C4-2B (cell line): ENCODE results near the gene UBXN11.

Experiments used
- ZFX ChIP-seq: fragments of 450-650 bp; IDR thresholded peaks from 2 replicates; pipeline ENCODE4 v1.6.1; 2017
- TF ChIP-seq, protein P1 (sequence below): fragments of 450-650 bp; conservative IDR thresholded peaks from 2 replicates; pipeline ENCODE4 v1.5.1; 2017; ENCODE audit warnings: mild to moderate bottlenecking

DNA sequence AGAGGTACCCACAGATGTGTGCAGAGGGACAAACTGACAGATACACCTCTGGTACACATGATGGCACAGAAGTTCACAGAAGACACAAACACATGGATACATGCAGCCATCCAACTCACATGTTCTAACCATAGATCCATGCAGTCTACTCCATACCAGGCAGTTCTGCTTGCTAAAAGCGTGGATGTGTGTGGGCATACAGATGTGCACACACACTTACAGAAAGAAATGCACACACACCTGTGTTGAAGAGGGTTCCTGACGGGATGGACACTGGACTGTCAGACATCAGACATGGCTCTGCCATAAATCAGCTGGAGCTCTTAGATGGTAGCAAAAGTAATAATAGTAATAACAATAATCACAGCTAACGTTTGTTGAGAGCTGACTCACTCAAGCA is 18.1 kb upstream of the UBXN11 start:
- TF ChIP-seq, protein P1, sequence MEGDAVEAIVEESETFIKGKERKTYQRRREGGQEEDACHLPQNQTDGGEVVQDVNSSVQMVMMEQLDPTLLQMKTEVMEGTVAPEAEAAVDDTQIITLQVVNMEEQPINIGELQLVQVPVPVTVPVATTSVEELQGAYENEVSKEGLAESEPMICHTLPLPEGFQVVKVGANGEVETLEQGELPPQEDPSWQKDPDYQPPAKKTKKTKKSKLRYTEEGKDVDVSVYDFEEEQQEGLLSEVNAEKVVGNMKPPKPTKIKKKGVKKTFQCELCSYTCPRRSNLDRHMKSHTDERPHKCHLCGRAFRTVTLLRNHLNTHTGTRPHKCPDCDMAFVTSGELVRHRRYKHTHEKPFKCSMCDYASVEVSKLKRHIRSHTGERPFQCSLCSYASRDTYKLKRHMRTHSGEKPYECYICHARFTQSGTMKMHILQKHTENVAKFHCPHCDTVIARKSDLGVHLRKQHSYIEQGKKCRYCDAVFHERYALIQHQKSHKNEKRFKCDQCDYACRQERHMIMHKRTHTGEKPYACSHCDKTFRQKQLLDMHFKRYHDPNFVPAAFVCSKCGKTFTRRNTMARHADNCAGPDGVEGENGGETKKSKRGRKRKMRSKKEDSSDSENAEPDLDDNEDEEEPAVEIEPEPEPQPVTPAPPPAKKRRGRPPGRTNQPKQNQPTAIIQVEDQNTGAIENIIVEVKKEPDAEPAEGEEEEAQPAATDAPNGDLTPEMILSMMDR: no peak
- TF ChIP-seq ZFX: no peak
